Frontal cortex (tissue), 4 donors: ENCODE results near the gene NOP14. TPM values are rescaled to one million over a fixed set of nuclear protein-coding genes. Genes with fewer than 3 reads are reported as not detected.
"Not testable (repeated sequence)": the region's sequence is repeated elsewhere in the genome, so short reads cannot be mapped to it uniquely, and the experiment has no call there.

ENCODE experiments used
- DNase-seq, 2 donors: peaks; one replicate each; pipeline ENCODE4 v3.0.0; 2012; ENCODE audit warnings: low spot score in 2 of 2
- FAIRE-seq: peaks from 2 replicates; lab custom pipeline; 2012; peaks lifted over from hg19 to GRCh38; lab: Jason Lieb, UNC
- total RNA-seq: library from RNA; depleted of rRNA; stranded (reverse); fragments of >200 nt; gene quantifications from one replicate; pipeline ENCODE4 v1.2.3, GENCODE V29; 2014
- donor health status: control.
- donor health status: control.
- donor health status: control.

The NOP14 gene
- total RNA-seq, 1 donor from 2014 or later = 6.1 TPM

- no peak for FAIRE-seq
- DNase-seq = peak in 1 of 2 donors; percentile 48
These were observed 512 bp downstream of the NOP14 start for GRCh38 chr4:2962614-2963174.

- DNase-seq (no peak), FAIRE-seq (no peak)
These were observed 1.3 kb downstream of the NOP14 start for GRCh38 chr4:2961811-2962441.

GRCh38 chr4:2961421-2961810, 1.8 kb downstream of the NOP14 start:
- DNase-seq (no peak), FAIRE-seq (no peak)

GRCh38 chr4:2960450-2960849, 2.8 kb downstream of the NOP14 start:
- DNase-seq = not testable (repeated sequence)
- peak; percentile 100 for FAIRE-seq

- FAIRE-seq (no peak), DNase-seq (no peak)
These were observed 4.8 kb downstream of the NOP14 start for GRCh38 chr4:2958446-2958845.

- FAIRE-seq, DNase-seq: not testable (repeated sequence)
These were observed 7.8 kb downstream of the NOP14 start for GRCh38 chr4:2955186-2956044.

GRCh38 chr4:2954358-2955185, 8.6 kb downstream of the NOP14 start:
- no peak for DNase-seq
- FAIRE-seq = no peak

GRCh38 chr4:2953496-2953895, 9.7 kb downstream of the NOP14 start:
- FAIRE-seq (no peak), DNase-seq (no peak)

GRCh38 chr4:2950221-2950989, 12.8 kb downstream of the NOP14 start:
- DNase-seq = no peak
- FAIRE-seq = no peak

- FAIRE-seq (no peak), DNase-seq (no peak)
These were observed 13.5 kb downstream of the NOP14 start for GRCh38 chr4:2949782-2950125.

GRCh38 chr4:2948895-2949781, 14.1 kb downstream of the NOP14 start:
- DNase-seq (no peak), FAIRE-seq (no peak)

GRCh38 chr4:2947926-2948325, 15.3 kb downstream of the NOP14 start:
- FAIRE-seq (no peak), DNase-seq (no peak)

- DNase-seq (no peak), FAIRE-seq (no peak)
These were observed 16.2 kb downstream of the NOP14 start for GRCh38 chr4:2946812-2947600.

GRCh38 chr4:2945619-2946604, 17.3 kb downstream of the NOP14 start:
- FAIRE-seq = not testable (repeated sequence)

GRCh38 chr4:2944586-2945526, 18.4 kb downstream of the NOP14 start:
- FAIRE-seq = no peak
- no peak for DNase-seq

More at GRCh38 chr4:2945619-2946604, 17.3 kb downstream of the NOP14 start:
- DNase-seq = not testable (repeated sequence)
